ENCODE measurements around the gene VPS8. TPM values are rescaled to one million over a fixed set of nuclear protein-coding genes. Genes with fewer than 3 reads are reported as not detected.

The VPS8 gene
- polyA plus RNA-seq, 2 of the 4 experiments (the other 2 are of a cell fraction) = 10.3 to 30.1 TPM

GRCh38 chr3:184796551-184796950 lies 15.4 kb upstream of the VPS8 start:
- no peak for FAIRE-seq
- TF ChIP-seq RARB (CRISPR knock-in tag; IDR thresholded peaks at IDR 0.05) (no peak), ZNF302 (CRISPR knock-in tag; IDR thresholded peaks at IDR 0.05) (no peak), KDM5A (IDR thresholded peaks at IDR 0.05) (no peak), HMGXB4 (CRISPR knock-in tag; IDR thresholded peaks at IDR 0.05; ENCODE audit: borderline replicate concordance) (no peak), HOXB5 (CRISPR knock-in tag; IDR thresholded peaks at IDR 0.05) (no peak), ZC3H11A (IDR thresholded peaks at IDR 0.05) (no peak), CBX2 (IDR thresholded peaks at IDR 0.05; ENCODE audit: borderline replicate concordance, low read depth) (no peak), KDM1A (IDR thresholded peaks at IDR 0.05; ENCODE audit: low read depth) (no peak), RAD21 (conservative IDR thresholded peaks at IDR 0.05 in 1 of 2, IDR thresholded peaks at IDR 0.05 in 1 of 2) (no peak), GATA3 (IDR thresholded peaks at IDR 0.05; ENCODE audit: borderline replicate concordance) (no peak), NFE2L2 (conservative IDR thresholded peaks at IDR 0.05; ENCODE audit: low read length) (no peak), TP53 (CRISPR knock-in tag; IDR thresholded peaks at IDR 0.05) (no peak), FOSL2 (IDR thresholded peaks at IDR 0.05) (no peak), FOSL2 (CRISPR knock-in tag; IDR thresholded peaks at IDR 0.05) (no peak), EHF (CRISPR knock-in tag; IDR thresholded peaks at IDR 0.05) (no peak), JUN (IDR thresholded peaks at IDR 0.05) (no peak), POLR2A (IDR thresholded peaks at IDR 0.05; ENCODE audit: low read length) (no peak), RCOR1 (IDR thresholded peaks at IDR 0.05; ENCODE audit: low read depth, low read length) (no peak)
- TF ChIP-seq, protein P1, sequence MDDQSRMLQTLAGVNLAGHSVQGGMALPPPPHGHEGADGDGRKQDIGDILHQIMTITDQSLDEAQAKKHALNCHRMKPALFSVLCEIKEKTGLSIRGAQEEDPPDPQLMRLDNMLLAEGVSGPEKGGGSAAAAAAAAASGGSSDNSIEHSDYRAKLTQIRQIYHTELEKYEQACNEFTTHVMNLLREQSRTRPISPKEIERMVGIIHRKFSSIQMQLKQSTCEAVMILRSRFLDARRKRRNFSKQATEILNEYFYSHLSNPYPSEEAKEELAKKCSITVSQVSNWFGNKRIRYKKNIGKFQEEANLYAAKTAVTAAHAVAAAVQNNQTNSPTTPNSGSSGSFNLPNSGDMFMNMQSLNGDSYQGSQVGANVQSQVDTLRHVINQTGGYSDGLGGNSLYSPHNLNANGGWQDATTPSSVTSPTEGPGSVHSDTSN (IDR thresholded peaks at IDR 0.05) = no peak
- ATAC-seq = no peak
- CTCF ChIA-PET = interaction anchor here (2.4 kb wide), 1 partner anchor 235 kb away, joined by 10 read pairs; the partner anchor contains the start of gene EPHB3
- no peak overlapping the region for H3K4me3 ChIP-seq
- H3K4me1 ChIP-seq = no peaks in the 10 kb centered on the region
- H3K4me2 ChIP-seq = no peak overlapping the region
- H3K9me3 ChIP-seq = no peaks in the 10 kb centered on the region
- WGBS (ENCODE audit: missing lambda C conversion rate) = 57% methylated on average over 8 of the region's 8 CpGs
- POLR2A ChIA-PET = no interaction called here
- no peak overlapping the region for H3K27ac ChIP-seq
- no peak for DNase-seq (ENCODE audit: low read depth in 1 of 2, low spot score in 1 of 2)

- Histone ChIP-seq H3K4me1 (no peaks in the 10 kb centered on the region), H3K4me3 (no peak overlapping the region), H3K27ac (no peak overlapping the region), H3K4me2 (no peak overlapping the region), H3K9me3 (no peaks in the 10 kb centered on the region)
- ChIA-PET CTCF (interaction anchor here (2.4 kb wide), 1 partner anchor 236 kb away, joined by 10 read pairs; the partner anchor contains the start of gene EPHB3), POLR2A (no interaction called here)
- no peak for FAIRE-seq
- ATAC-seq = no peak
- no peak for DNase-seq (ENCODE audit: low read depth in 1 of 2, low spot score in 1 of 2)
- 88% methylated on average over 3 of the region's 3 CpGs for WGBS (ENCODE audit: missing lambda C conversion rate)
- TF ChIP-seq KDM1A (IDR thresholded peaks at IDR 0.05; ENCODE audit: low read depth) (no peak), JUNB (IDR thresholded peaks at IDR 0.05) (no peak), ATOH8 (CRISPR knock-in tag; IDR thresholded peaks at IDR 0.05; ENCODE audit: low read depth) (no peak), NFE2L2 (conservative IDR thresholded peaks at IDR 0.05; ENCODE audit: low read length) (no peak), FOXS1 (CRISPR knock-in tag; IDR thresholded peaks at IDR 0.05) (no peak), CEBPB (IDR thresholded peaks at IDR 0.05) (no peak), TFCP2L1 (CRISPR knock-in tag; IDR thresholded peaks at IDR 0.05) (no peak)
- TF ChIP-seq, protein P2, sequence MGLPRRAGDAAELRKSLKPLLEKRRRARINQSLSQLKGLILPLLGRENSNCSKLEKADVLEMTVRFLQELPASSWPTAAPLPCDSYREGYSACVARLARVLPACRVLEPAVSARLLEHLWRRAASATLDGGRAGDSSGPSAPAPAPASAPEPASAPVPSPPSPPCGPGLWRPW (IDR thresholded peaks at IDR 0.05) = no peak
Measured at GRCh38 chr3:184796954-184797353, 15.0 kb upstream of the VPS8 start.

All from A549 (cell line).